AG04450 (cell line): Measurements from ENCODE around the gene NRG3. TPM values are rescaled to one million over a fixed set of nuclear protein-coding genes. Genes with fewer than 3 reads are reported as not detected.
"Not testable (repeated sequence)": the region's sequence is repeated elsewhere in the genome, so short reads cannot be mapped to it uniquely, and the experiment has no call there.

Experiments used
- CTCF ChIA-PET: fragments of 300-600, 350-600 bp; formaldehyde crosslinking; extraction: SDS; loops from one replicate; lab custom pipeline; 2022; ENCODE audit warnings: antibody characterized with exemption, inconsistent platforms; lab: Charles Lee
- POLR2A ChIA-PET: fragments of 350-600 bp; formaldehyde crosslinking; extraction: SDS; loops from one replicate; lab custom pipeline; 2021; ENCODE audit warnings: antibody characterized with exemption, inconsistent platforms; lab: Yijun Ruan, JAX
- DNase-seq: peaks from one replicate; pipeline ENCODE4 v3.0.0-alpha.2; 2011; ENCODE audit warnings: low read depth, low spot score
- H3K27ac ChIP-seq: one replicate; pipeline ENCODE4 v1.5.1; 2012; ENCODE audit warnings: low read depth, low read length, control low read depth
- H3K27me3 ChIP-seq: one replicate; pipeline ENCODE4 v1.6.0; 2012; ENCODE audit warnings: low read length; ENCODE audit not compliant: control insufficient read depth, insufficient read depth
- H3K4me3 ChIP-seq: 2 replicates; pipeline ENCODE4 v1.5.1; 2011; ENCODE audit warnings: mild to moderate bottlenecking, low read depth, low read length, control low read depth
- H3K9me3 ChIP-seq: 2 replicates; pipeline ENCODE4 v1.5.1; 2012; ENCODE audit warnings: low read length; ENCODE audit not compliant: control insufficient read depth, insufficient read depth
- polyA plus RNA-seq: library from polyadenylated mRNA; depleted of rRNA; stranded (reverse); fragments of >200 nt; gene quantifications from 2 replicates; pipeline ENCODE4 v1.2.3, GENCODE V29; 2011
- TF ChIP-seq, protein P1 (sequence below): IDR thresholded peaks from 2 replicates; pipeline ENCODE4 v1.5.1; 2011; ENCODE audit warnings: low read depth, low read length, control low read depth, inconsistent platforms

Gene NRG3
- polyA plus RNA-seq, 1 experiment, result not detected

DNA sequence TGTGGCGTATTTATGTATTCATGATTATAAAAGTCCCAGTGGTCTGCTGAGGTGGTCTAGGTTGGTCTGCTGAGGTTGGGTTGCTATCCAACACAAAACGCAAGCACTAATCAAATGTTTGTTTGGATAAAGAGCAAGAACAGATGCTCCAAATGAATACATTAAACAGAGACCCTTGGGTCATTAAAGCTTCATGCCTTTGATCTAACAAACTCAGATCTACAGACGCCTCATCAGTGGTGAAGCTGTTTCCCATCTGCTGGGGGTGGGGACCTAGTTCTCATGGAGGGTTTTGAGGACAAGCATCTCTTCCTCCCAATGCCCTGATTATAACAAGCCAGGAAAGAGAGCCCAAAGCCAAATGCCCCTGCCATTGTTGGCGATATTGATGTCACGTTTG lies 786.7 kb downstream of the NRG3 start:
- Histone ChIP-seq H3K4me3 (no peak overlapping the region), H3K27me3 (no peaks in the 10 kb centered on the region), H3K9me3 (peaks cover 10% of the 10 kb centered on the region; the same call in 1 of the 2 replicates), H3K27ac (no peak overlapping the region)
- TF ChIP-seq, protein P1, sequence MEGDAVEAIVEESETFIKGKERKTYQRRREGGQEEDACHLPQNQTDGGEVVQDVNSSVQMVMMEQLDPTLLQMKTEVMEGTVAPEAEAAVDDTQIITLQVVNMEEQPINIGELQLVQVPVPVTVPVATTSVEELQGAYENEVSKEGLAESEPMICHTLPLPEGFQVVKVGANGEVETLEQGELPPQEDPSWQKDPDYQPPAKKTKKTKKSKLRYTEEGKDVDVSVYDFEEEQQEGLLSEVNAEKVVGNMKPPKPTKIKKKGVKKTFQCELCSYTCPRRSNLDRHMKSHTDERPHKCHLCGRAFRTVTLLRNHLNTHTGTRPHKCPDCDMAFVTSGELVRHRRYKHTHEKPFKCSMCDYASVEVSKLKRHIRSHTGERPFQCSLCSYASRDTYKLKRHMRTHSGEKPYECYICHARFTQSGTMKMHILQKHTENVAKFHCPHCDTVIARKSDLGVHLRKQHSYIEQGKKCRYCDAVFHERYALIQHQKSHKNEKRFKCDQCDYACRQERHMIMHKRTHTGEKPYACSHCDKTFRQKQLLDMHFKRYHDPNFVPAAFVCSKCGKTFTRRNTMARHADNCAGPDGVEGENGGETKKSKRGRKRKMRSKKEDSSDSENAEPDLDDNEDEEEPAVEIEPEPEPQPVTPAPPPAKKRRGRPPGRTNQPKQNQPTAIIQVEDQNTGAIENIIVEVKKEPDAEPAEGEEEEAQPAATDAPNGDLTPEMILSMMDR, result no peak
- CTCF ChIA-PET, result no interaction called here
- no peak for DNase-seq
- POLR2A ChIA-PET, result no interaction called here

DNA sequence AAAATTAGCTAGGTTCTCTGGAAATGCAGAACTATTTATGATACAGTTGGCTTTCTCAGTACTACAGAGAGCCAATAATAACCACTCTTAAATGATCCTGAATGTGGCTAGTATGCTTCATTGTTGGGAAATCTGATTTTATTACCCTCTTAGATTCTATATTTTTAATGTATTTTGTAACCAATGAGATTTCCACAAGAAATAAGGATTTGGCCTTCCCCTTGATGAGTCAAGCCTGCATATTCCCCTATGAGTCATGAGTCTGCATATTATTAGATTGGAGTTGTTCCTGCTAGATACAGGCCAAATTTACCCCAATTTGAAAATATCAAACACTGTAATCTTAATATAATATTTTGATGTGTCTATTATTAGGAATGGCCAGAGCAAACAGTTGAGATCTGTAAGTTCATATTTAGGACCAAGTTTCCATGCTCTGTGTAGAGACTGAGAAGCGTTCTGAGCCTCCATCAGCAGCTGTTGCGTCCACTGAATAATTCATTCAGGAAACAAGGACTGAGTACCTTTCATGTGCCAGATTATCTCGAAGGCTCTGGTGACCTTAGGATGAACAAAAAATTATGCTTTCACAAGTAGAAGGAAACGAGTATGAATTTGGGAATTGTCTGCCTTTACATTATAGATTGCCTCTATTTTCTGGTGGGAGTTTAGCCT lies 793.4 kb downstream of the NRG3 start:
- DNase-seq, result no peak
- H3K27me3 ChIP-seq, result no peaks in the 10 kb centered on the region
- POLR2A ChIA-PET, result no interaction called here
- peaks cover 19% of the 10 kb centered on the region for H3K9me3 ChIP-seq
- CTCF ChIA-PET, result no interaction called here
- H3K4me3 ChIP-seq, result no peak overlapping the region
- TF ChIP-seq, protein P1, result no peak
- H3K27ac ChIP-seq, result no peak overlapping the region

DNA sequence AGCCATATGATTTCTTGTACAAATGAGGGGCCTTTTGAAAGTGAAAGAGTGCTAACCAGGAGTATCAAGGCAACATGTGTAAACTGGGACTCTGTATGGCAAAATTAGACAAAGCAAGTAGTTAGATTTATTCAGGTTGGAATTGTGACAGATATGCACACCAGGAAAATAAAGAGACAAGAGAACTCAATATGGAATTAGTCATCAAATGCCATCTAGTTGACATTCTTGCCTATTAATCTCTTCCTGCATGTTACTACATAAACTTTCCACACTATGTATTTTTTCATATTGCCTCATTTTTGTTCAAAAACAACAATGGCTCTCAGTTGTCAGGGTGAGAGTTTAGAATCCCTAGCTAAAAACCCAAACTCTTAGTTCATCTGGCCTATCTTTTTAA lies 799.0 kb downstream of the NRG3 start:
- ChIA-PET POLR2A (no interaction called here), CTCF (no interaction called here)
- DNase-seq, result no peak
- Histone ChIP-seq H3K27me3 (no peaks in the 10 kb centered on the region), H3K9me3 (peaks cover 29% of the 10 kb centered on the region), H3K27ac (no peak overlapping the region), H3K4me3 (no peak overlapping the region)
- TF ChIP-seq, protein P1, result no peak

DNA sequence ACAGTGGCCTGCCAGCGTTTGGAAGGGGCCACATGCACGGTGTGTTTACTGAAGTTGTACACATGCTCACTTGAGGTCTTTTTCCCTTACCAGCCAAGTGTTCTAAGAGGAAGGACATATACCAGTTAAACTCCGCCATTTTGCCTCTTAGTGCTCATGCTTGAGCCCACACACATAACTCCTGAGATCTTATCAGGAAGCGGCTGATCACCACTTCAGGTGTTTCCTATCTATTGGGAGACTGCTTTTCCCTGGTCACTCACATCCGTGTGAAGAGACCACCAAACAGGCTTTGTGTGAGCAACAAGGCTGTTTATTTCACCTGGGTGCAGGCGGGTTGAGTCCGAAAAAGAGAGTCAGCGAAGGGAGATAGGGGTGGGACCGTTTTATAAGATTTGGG lies 802.9 kb downstream of the NRG3 start:
- H3K27ac ChIP-seq, H3K4me3 ChIP-seq, POLR2A ChIA-PET, H3K27me3 ChIP-seq, CTCF ChIA-PET, DNase-seq: not testable (repeated sequence)
- H3K9me3 ChIP-seq, result peaks cover 19% of the 10 kb centered on the region

DNA sequence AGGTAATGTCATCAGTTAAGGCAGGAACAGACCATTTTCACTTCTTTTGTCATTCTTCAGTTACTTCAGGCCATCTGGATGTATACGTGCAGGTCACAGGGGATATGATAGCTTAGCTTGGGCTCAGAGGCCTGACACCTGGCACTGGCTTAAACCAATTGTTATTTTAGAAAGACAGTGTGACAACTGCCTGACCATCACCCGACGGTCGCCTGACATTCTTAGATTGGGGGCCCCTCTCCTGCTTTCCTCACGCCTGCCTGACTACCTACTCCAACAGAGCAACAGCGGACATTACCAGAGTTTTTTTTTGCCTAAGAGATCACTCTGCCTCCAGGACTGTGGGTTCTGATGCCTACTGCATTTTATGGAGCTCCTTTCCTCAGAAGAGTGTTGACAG lies 803.5 kb downstream of the NRG3 start:
- DNase-seq, H3K27me3 ChIP-seq, H3K27ac ChIP-seq, POLR2A ChIA-PET, CTCF ChIA-PET, H3K4me3 ChIP-seq: not testable (repeated sequence)
- H3K9me3 ChIP-seq, result peaks cover 18% of the 10 kb centered on the region

DNA sequence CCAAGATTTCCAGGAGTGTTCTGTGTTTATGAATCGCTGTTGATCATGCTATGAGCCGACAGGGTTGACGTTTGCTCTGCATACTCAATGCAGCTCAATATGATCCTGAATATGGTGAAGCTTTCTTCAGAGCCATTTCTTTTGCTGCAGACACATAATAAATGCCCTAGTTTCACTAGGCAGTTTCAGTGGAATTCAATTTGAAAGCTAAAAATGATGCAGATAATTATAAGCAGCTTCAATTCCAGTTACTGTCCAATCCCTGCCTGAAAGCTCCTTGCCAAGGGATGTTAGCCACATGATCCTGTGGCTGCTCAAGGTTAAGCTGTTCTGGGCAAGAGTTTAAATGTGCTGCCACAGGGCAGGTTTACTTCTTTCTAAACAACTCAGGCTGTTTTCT lies 805.6 kb downstream of the NRG3 start:
- TF ChIP-seq, protein P1, result no peak
- DNase-seq, result no peak
- Histone ChIP-seq H3K4me3 (no peak overlapping the region), H3K27me3 (no peaks in the 10 kb centered on the region), H3K27ac (no peak overlapping the region), H3K9me3 (peaks cover 12% of the 10 kb centered on the region)
- ChIA-PET CTCF (no interaction called here), POLR2A (no interaction called here)
